Tibial nerve (tissue), 4 donors: ENCODE results near the gene SATB1. TPM values are rescaled to one million over a fixed set of nuclear protein-coding genes. Genes with fewer than 3 reads are reported as not detected.

ENCODE experiments used
- DNase-seq, 2 donors: peaks; one replicate each; pipeline ENCODE4 v3.0.0-alpha.2; 2019; ENCODE audit warnings: low spot score in 2 of 2
- H3K27ac ChIP-seq, 4 donors: fragments of 200-600 bp; sonication (generic) in 3 of 4; one replicate each; pipeline ENCODE4 v1.5.1; 2017 to 2019; ENCODE audit warnings: mild to moderate bottlenecking in 1 of 4
- H3K27me3 ChIP-seq, 2 donors: fragments of 200-600 bp; sonication (generic) in 1 of 2; one replicate each; pipeline versions ENCODE4 v1.5.1 to v1.6.0; 2017 to 2019
- H3K36me3 ChIP-seq, 3 donors: fragments of 200-600 bp; sonication (generic); one replicate each; pipeline ENCODE4 v1.5.1; 2018 to 2019
- H3K4me1 ChIP-seq, 4 donors: fragments of 200-600 bp; sonication (generic) in 3 of 4; one replicate each; pipeline ENCODE4 v1.5.1; 2017 to 2019
- H3K4me3 ChIP-seq, 4 donors: fragments of 200-600 bp; sonication (generic) in 3 of 4; one replicate each; pipeline ENCODE4 v1.5.1; 2017 to 2019; ENCODE audit warnings: mild to moderate bottlenecking in 1 of 4, moderate library complexity in 1 of 4
- H3K9me3 ChIP-seq, 4 donors: fragments of 200-600 bp; sonication (generic) in 3 of 4; one replicate each; pipeline ENCODE4 v1.5.1; 2017 to 2019
- EP300 ChIP-seq, 2 donors: sonication (generic); formaldehyde crosslinking; IDR thresholded peaks; one replicate each; pipeline ENCODE4 v1.6.1; 2017; ENCODE audit warnings: antibody characterized with exemption in 2 of 2, mild to moderate bottlenecking in 1 of 2
- POLR2A ChIP-seq, 2 donors: fragments of 450-650 bp; IDR thresholded peaks; one replicate each; pipeline ENCODE4 v1.6.1; 2017; ENCODE audit warnings: antibody characterized with exemption in 2 of 2, mild to moderate bottlenecking in 2 of 2, moderate library complexity in 2 of 2
- WGBS, 2 donors: methylation state at CpG; one replicate each; pipeline ENCODE4 v1.1.5; 2018; 5-methylcytosine and 5-hydroxymethylcytosine counted together
- total RNA-seq, 4 donors: library from RNA; depleted of rRNA; stranded (reverse); fragments of >200 nt; gene quantifications; one replicate each; pipeline ENCODE4 v1.1.0, GENCODE V29; 2016
- TF ChIP-seq, protein P1 (sequence below), 5 experiments: fragments of 200-600 bp in 3 of 5; fragments of 450-650 bp in 2 of 5; sonication (generic) in 3 of 5; IDR thresholded peaks; one replicate each; pipeline ENCODE4 v1.5.1; 2016 to 2019; ENCODE audit warnings: antibody characterized with exemption in 5 of 5, mild to moderate bottlenecking in 3 of 5, moderate library complexity in 2 of 5

The SATB1 gene
- total RNA-seq, 4 donors from 2014 or later, result 28.5 to 48.5 (median 42.8) TPM

DNA sequence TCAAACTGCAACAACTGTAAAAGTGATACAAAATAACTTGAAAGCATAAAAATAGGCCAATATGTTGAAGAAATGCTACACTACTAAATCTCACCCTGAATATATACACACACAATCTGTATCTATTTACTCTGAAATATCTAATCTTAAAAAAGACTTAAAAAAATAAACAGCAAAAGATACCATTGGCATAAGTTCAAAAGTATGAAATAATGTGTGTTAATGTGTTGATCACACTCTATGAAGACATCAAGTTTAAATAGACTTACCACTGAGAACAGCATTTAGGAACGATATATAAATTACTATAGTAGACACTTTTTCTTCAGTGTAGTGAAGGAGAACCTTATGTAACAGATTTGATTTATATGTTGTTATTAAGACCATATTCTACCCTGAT, 14.1 kb upstream of the SATB1 start:
- 82 to 90% methylated on average over 1 of the region's 1 CpG for WGBS, 2 donors
- TF ChIP-seq EP300 (IDR thresholded peaks at IDR 0.05) (no peak), POLR2A (IDR thresholded peaks at IDR 0.05) (no peak)
- Histone ChIP-seq H3K4me3 (no peak overlapping the region), H3K27ac (no peak overlapping the region), H3K36me3 (no peaks in the 10 kb centered on the region), H3K9me3 (no peaks in the 10 kb centered on the region), H3K27me3 (peaks cover 0 to 19% of the 10 kb centered on the region in 2 donors), H3K4me1 (peaks cover 0 to 14% (median 6%) of the 10 kb centered on the region in 4 donors)
- no peak for DNase-seq

DNA sequence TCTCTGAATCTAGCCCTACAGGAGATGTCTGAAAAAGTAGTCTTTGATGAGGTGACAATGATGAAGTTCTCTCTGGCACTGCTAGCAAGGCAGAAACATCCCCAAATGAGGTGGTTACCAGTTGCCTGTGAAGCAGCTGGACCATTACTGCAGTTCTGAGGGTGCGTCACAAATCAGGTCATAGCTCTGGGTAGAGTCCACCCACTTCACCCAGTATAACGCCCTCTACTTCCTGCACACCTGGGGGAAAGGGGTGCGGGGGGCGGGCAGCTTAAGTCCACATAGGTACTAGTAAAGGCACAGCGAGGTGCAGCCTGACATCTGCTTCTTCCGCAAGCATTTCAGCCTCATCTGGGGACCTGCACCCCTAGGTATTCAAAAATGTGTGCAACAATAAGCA, 13.4 kb upstream of the SATB1 start:
- H3K4me3 ChIP-seq, result no peak overlapping the region
- H3K27me3 ChIP-seq, result peaks cover 0 to 13% of the 10 kb centered on the region in 2 donors
- 85 to 92% methylated on average over 6 of the region's 6 CpGs for WGBS, 2 donors
- no peaks in the 10 kb centered on the region for H3K36me3 ChIP-seq
- TF ChIP-seq POLR2A (IDR thresholded peaks at IDR 0.05) (no peak), EP300 (IDR thresholded peaks at IDR 0.05) (no peak)
- TF ChIP-seq, protein P1, sequence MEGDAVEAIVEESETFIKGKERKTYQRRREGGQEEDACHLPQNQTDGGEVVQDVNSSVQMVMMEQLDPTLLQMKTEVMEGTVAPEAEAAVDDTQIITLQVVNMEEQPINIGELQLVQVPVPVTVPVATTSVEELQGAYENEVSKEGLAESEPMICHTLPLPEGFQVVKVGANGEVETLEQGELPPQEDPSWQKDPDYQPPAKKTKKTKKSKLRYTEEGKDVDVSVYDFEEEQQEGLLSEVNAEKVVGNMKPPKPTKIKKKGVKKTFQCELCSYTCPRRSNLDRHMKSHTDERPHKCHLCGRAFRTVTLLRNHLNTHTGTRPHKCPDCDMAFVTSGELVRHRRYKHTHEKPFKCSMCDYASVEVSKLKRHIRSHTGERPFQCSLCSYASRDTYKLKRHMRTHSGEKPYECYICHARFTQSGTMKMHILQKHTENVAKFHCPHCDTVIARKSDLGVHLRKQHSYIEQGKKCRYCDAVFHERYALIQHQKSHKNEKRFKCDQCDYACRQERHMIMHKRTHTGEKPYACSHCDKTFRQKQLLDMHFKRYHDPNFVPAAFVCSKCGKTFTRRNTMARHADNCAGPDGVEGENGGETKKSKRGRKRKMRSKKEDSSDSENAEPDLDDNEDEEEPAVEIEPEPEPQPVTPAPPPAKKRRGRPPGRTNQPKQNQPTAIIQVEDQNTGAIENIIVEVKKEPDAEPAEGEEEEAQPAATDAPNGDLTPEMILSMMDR (IDR thresholded peaks at IDR 0.05), result no peak
- no peak overlapping the region for H3K27ac ChIP-seq
- peaks cover 0 to 7% (median 2%) of the 10 kb centered on the region in 4 donors for H3K4me1 ChIP-seq
- no peaks in the 10 kb centered on the region for H3K9me3 ChIP-seq
- DNase-seq, result no peak

DNA sequence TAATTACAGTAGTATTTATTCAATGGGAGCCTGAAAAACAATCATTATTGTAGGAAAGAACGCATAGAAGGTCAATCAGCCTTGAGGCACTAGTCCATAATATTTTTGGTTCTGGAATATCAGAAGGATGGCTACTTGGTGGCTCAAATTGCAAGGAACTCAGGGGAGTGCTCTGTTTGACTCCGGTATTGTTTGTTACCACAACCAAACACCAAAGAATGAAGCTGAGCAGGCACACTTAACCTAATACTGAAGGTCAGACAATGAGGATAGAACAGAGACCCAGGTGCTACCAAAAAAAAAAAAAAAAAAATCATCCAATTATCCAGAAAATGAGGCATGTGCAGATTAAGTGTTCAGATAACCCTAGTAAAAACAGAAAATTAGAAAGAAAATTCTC, 11.1 kb upstream of the SATB1 start:
- no peak for DNase-seq
- Histone ChIP-seq H3K27me3 (no peaks in the 10 kb centered on the region), H3K9me3 (no peaks in the 10 kb centered on the region), H3K36me3 (no peaks in the 10 kb centered on the region), H3K4me3 (no peak overlapping the region), H3K4me1 (no peaks in the 10 kb centered on the region), H3K27ac (no peak overlapping the region)
- TF ChIP-seq, protein P1 (IDR thresholded peaks at IDR 0.05), result no peak
- no peak for TF ChIP-seq EP300 (IDR thresholded peaks at IDR 0.05)
- TF ChIP-seq POLR2A (IDR thresholded peaks at IDR 0.05), result no peak
- WGBS, 2 donors, result 89 to 92% methylated on average over 2 of the region's 2 CpGs

DNA sequence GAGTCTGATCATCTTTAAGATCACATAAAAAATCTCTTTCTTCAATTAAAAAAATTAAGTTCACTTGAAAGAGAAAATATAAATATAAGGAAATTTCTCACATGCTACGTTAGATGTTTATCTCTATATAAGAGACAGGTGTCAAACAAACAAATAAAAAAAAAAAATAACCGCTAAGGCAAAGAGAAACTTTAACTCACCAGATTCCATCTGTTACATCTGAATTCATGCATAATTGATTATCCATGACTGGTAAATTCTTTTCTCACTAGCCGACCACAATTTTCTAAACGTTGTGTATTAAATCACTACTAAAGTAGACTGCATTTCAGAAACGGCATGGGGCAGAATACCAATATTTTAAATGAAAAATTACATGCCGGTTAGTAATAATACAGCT, 9.6 kb upstream of the SATB1 start:
- 91 to 94% methylated on average over 6 of the region's 6 CpGs for WGBS, 2 donors
- Histone ChIP-seq H3K4me1 (no peaks in the 10 kb centered on the region), H3K4me3 (no peak overlapping the region), H3K27ac (no peak overlapping the region), H3K36me3 (no peaks in the 10 kb centered on the region), H3K27me3 (no peaks in the 10 kb centered on the region), H3K9me3 (no peaks in the 10 kb centered on the region)
- no peak for TF ChIP-seq EP300 (IDR thresholded peaks at IDR 0.05)
- TF ChIP-seq, protein P1 (IDR thresholded peaks at IDR 0.05), result no peak
- TF ChIP-seq POLR2A (IDR thresholded peaks at IDR 0.05), result no peak
- no peak for DNase-seq

DNA sequence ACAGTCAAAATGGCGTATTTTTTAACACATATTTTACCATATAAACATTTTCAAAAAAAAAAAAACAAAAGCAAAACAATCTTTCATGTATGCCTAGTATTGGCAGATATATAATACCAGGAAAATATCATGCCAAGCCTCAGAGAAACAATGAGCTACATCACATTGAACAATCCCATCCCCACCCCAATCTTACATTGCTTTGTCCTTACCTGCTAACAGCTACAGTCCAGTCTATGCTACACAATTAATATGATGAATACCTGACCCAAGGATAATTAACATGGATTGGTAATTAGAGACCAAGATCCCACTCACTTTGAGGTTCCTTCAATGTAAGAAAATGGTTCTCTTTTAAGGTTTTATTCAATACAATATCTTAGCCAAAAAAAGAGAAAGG, 7.6 kb upstream of the SATB1 start:
- DNase-seq, result no peak
- Histone ChIP-seq H3K4me3 (no peak overlapping the region), H3K9me3 (no peaks in the 10 kb centered on the region), H3K27me3 (no peaks in the 10 kb centered on the region), H3K27ac (no peak overlapping the region), H3K36me3 (no peaks in the 10 kb centered on the region), H3K4me1 (peaks cover 0 to 3% (median 0%) of the 10 kb centered on the region in 4 donors)
- WGBS, 2 donors, result 87 to 95% methylated on average over 1 of the region's 1 CpG
- TF ChIP-seq EP300 (IDR thresholded peaks at IDR 0.05) (no peak), POLR2A (IDR thresholded peaks at IDR 0.05) (no peak)
- TF ChIP-seq, protein P1 (IDR thresholded peaks at IDR 0.05), result no peak

DNA sequence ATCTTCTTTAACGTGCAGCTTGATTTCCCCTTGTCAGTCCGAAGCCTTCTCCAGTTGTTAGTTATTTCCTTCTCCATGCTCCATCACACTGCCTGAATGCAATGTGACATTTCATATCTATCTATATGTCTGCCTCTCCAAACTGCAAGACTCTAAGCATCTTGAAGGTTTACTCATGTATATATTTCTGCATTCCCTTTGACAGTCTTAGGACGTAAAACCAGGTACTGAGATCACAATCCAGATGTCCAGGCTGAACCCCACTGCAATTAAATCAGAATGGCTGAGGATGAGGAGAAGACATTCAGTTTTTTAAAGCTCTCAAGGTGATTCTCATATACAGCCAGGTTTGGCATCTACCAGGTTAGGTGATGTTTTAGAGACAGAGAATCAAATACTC, 6.1 kb upstream of the SATB1 start:
- Histone ChIP-seq H3K27me3 (no peaks in the 10 kb centered on the region), H3K4me3 (no peak overlapping the region), H3K9me3 (no peaks in the 10 kb centered on the region), H3K27ac (no peak overlapping the region), H3K36me3 (no peaks in the 10 kb centered on the region), H3K4me1 (peaks cover 0 to 7% (median 2%) of the 10 kb centered on the region in 4 donors)
- WGBS, 2 donors, result 70 to 74% methylated on average over 3 of the region's 3 CpGs
- DNase-seq, result no peak
- no peak for TF ChIP-seq POLR2A (IDR thresholded peaks at IDR 0.05)
- TF ChIP-seq EP300 (IDR thresholded peaks at IDR 0.05), result no peak
- TF ChIP-seq, protein P1 (IDR thresholded peaks at IDR 0.05), result no peak
